Epithelial cell of esophagus (primary cell): Measurements from ENCODE around the gene RAD9B.
A peak's percentile ranks its signal among the peaks of the same experiment; 100 is the strongest.

Experiments
- DNase-seq: peaks from one replicate; pipeline ENCODE4 v3.0.0; 2010; ENCODE audit warnings: low read depth
- H3K4me3 ChIP-seq: 2 replicates; pipeline ENCODE4 v1.5.1; 2011; ENCODE audit warnings: mild to moderate bottlenecking, low read length, control low read depth
- TF ChIP-seq, protein P1 (sequence below): IDR thresholded peaks from 2 replicates; pipeline ENCODE4 v1.5.1; 2011; ENCODE audit warnings: low read depth, mild to moderate bottlenecking, low read length, control low read depth, inconsistent platforms; ENCODE audit not compliant: insufficient read depth; ENCODE audit errors: missing control alignments

RAD9B gene

DNA sequence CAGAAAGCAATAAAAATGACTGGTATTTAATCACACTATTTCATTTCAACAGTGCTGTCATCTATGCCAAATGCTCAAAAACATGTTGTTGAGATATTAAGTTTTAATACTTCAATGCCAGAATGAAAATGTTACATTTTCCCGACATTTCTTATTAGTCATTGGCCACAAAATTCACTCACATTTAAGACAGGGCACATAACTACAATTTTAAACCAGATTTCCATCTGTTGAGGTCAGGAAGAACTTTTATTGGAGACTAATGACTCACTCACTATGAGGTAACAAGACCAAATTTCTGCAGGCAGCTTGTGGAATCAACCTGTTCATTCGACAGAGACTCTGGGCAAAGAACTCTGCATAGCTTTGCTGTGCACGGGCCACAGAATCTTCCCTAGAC, 44.2 kb downstream of the RAD9B start:
- TF ChIP-seq, protein P1, sequence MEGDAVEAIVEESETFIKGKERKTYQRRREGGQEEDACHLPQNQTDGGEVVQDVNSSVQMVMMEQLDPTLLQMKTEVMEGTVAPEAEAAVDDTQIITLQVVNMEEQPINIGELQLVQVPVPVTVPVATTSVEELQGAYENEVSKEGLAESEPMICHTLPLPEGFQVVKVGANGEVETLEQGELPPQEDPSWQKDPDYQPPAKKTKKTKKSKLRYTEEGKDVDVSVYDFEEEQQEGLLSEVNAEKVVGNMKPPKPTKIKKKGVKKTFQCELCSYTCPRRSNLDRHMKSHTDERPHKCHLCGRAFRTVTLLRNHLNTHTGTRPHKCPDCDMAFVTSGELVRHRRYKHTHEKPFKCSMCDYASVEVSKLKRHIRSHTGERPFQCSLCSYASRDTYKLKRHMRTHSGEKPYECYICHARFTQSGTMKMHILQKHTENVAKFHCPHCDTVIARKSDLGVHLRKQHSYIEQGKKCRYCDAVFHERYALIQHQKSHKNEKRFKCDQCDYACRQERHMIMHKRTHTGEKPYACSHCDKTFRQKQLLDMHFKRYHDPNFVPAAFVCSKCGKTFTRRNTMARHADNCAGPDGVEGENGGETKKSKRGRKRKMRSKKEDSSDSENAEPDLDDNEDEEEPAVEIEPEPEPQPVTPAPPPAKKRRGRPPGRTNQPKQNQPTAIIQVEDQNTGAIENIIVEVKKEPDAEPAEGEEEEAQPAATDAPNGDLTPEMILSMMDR = no peak
- DNase-seq = peak; percentile 80
- no peak overlapping the region for H3K4me3 ChIP-seq

DNA sequence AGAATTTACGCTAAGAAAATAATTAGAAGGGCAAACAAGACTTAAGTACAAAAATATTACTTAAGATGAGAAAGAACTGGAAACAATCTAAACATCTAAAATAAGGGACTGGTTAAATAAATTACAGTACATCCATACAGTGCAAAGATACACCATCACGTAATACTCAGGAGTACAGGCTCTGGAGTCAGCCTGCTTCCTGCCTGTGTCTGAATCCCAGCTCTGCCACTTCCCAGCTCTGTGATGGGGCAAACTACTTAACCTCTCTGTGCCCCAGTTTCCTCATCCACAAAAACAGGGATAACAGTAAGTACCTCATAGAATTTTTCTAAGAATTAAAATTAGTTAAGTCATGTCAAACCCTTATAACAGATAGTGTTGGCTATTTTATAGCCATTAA, 45.0 kb downstream of the RAD9B start:
- TF ChIP-seq, protein P1 = no peak
- no peak overlapping the region for H3K4me3 ChIP-seq
- DNase-seq = no peak

DNA sequence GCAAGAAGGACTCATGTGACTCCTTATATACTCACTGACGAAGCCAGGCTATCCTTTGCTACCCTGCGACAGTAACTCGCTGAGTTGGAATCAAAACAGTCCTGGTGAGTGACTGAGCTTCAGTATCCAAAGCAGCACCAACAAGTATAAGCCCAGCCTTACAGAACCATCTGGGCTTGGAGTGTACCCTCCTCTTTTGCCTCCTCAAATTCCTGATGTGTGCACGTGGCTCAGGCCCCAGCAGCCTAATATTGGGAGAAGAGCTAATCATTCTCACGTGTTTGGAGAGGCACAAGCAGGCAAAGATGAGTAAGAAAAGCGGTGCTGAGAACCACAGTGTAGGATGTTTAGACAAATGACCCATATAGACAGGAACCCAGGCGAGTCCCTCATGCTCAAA, 46.5 kb downstream of the RAD9B start:
- TF ChIP-seq, protein P1 = no peak
- H3K4me3 ChIP-seq = no peak overlapping the region
- no peak for DNase-seq

DNA sequence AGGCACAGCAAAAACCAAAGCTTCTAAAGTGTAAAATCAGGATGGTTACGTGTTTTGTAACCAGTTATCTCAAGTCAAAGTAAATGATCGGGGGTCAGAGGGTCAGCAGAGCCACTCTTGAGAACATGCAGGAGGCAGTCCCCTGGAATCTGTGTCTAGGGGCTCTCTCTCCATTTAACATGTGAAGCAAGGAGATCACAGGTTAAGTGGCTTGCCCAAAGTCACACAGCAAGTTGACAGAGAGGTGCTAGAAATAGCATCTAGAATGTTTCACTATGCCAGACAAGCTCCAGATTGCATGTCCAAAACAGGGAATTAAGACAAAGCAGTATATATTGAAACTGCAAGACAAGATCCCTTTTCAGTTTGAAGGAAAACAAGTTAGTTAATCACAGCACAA, 47.6 kb downstream of the RAD9B start:
- no peak overlapping the region for H3K4me3 ChIP-seq
- TF ChIP-seq, protein P1 = no peak
- no peak for DNase-seq

- H3K4me3 ChIP-seq = no peak overlapping the region
- no peak for DNase-seq
- TF ChIP-seq, protein P1 = no peak
These were observed 48.9 kb downstream of the RAD9B start for GRCh38 chr12:110550981-110551380.
